Measurements from ENCODE around the gene STK38.
"Not testable (repeated sequence)": the region's sequence is repeated elsewhere in the genome, so short reads cannot be mapped to it uniquely, and the experiment has no call there.

DNA sequence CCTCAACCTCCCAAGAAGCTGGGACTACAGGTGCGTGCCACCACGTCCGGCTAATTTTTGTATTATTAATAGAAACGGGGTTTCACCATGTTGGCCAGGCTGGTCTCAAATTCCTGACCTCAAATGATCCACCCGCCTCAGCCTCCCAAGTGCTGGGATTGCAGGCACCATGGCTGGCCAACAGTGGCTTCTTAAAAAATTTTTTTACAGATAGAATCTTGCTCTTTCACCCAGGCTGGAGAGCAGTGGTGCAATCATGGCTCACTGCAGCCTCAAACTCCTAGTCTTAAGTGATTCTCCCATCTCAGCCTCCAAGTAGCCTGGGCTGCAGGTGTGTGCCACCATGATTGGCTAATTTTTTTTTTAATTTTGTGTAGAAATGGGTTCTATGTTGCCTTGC is 64.0 kb downstream of the STK38 start:
- TF ChIP-seq, protein P1, sequence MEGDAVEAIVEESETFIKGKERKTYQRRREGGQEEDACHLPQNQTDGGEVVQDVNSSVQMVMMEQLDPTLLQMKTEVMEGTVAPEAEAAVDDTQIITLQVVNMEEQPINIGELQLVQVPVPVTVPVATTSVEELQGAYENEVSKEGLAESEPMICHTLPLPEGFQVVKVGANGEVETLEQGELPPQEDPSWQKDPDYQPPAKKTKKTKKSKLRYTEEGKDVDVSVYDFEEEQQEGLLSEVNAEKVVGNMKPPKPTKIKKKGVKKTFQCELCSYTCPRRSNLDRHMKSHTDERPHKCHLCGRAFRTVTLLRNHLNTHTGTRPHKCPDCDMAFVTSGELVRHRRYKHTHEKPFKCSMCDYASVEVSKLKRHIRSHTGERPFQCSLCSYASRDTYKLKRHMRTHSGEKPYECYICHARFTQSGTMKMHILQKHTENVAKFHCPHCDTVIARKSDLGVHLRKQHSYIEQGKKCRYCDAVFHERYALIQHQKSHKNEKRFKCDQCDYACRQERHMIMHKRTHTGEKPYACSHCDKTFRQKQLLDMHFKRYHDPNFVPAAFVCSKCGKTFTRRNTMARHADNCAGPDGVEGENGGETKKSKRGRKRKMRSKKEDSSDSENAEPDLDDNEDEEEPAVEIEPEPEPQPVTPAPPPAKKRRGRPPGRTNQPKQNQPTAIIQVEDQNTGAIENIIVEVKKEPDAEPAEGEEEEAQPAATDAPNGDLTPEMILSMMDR (IDR thresholded peaks at IDR 0.05): not testable (repeated sequence)
- not testable (repeated sequence) for TF ChIP-seq POLR2A (IDR thresholded peaks at IDR 0.05; ENCODE audit: low read length); CBX8 (IDR thresholded peaks at IDR 0.05); RAD21 (conservative IDR thresholded peaks at IDR 0.05 in 1 of 2, IDR thresholded peaks at IDR 0.05 in 1 of 2)
- TF ChIP-seq, protein P2, sequence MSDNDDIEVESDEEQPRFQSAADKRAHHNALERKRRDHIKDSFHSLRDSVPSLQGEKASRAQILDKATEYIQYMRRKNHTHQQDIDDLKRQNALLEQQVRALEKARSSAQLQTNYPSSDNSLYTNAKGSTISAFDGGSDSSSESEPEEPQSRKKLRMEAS (IDR thresholded peaks at IDR 0.05): not testable (repeated sequence)
- TF ChIP-seq, protein P3, sequence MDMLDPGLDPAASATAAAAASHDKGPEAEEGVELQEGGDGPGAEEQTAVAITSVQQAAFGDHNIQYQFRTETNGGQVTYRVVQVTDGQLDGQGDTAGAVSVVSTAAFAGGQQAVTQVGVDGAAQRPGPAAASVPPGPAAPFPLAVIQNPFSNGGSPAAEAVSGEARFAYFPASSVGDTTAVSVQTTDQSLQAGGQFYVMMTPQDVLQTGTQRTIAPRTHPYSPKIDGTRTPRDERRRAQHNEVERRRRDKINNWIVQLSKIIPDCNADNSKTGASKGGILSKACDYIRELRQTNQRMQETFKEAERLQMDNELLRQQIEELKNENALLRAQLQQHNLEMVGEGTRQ (IDR thresholded peaks at IDR 0.05): not testable (repeated sequence)

Measured in A549 (cell line).